Endothelial cell of umbilical vein (primary cell): Measurements from ENCODE around the gene KCNC4. TPM values are rescaled to one million over a fixed set of nuclear protein-coding genes. Genes with fewer than 3 reads are reported as not detected.

Experiments used
- BruUV-seq: library from RNA; stranded (reverse); fragments of 400-500 nt; replicated peaks from 2 replicates; lab custom pipeline; 2021; lab: Mats Ljungman, UMichigan
- CTCF ChIA-PET: fragments of 300-600, 350-600 bp; sonication (Branson Sonifier 250); formaldehyde crosslinking; loops from one replicate; lab custom pipeline; 2021; ENCODE audit warnings: antibody characterized with exemption, inconsistent platforms; lab: Charles Lee
- POLR2A ChIA-PET: fragments of 300-600, 350-600 bp; sonication (Branson Sonifier 250); formaldehyde crosslinking; loops from one replicate; lab custom pipeline; 2021; ENCODE audit warnings: antibody characterized with exemption, inconsistent platforms; lab: Charles Lee
- DNase-seq: peaks from one replicate; pipeline ENCODE4 v3.0.0-alpha.2; 2011; ENCODE audit warnings: low read depth, low spot score
- FAIRE-seq: peaks from 2 replicates; lab custom pipeline; 2011; peaks lifted over from hg19 to GRCh38; lab: Jason Lieb, UNC
- H2AFZ ChIP-seq: 2 replicates; pipeline ENCODE4 v1.6.0; 2012; ENCODE audit warnings: low read depth, low read length, control low read depth, inconsistent platforms
- H3K27ac ChIP-seq: 2 replicates; pipeline ENCODE4 v1.5.1; 2011; ENCODE audit warnings: low read depth, mild to moderate bottlenecking, control low read depth, low read length, moderate library complexity; ENCODE audit not compliant: insufficient read depth
- H3K27me3 ChIP-seq, 2 experiments: 2 replicates each; pipeline versions ENCODE4 v1.6.0 to v1.6.1; 2011; ENCODE audit warnings: low read length in 2 of 2, mixed read lengths in 1 of 2; ENCODE audit not compliant: control insufficient read depth in 2 of 2, insufficient read depth in 2 of 2
- H3K36me3 ChIP-seq, 2 experiments: 2 replicates in 1 of 2; 3 replicates in 1 of 2; pipeline ENCODE4 v1.5.1; 2011; ENCODE audit warnings: low read length in 2 of 2, mild to moderate bottlenecking in 1 of 2, moderate library complexity in 1 of 2; ENCODE audit not compliant: control insufficient read depth in 2 of 2, insufficient read depth in 2 of 2; ENCODE audit errors: extremely low read depth in 1 of 2
- H3K4me1 ChIP-seq: 3 replicates; pipeline ENCODE4 v1.5.1; 2011; ENCODE audit warnings: mild to moderate bottlenecking, low read length; ENCODE audit not compliant: control insufficient read depth, insufficient read depth; ENCODE audit errors: extremely low read depth
- H3K4me2 ChIP-seq: 2 replicates; pipeline ENCODE4 v1.6.1; 2011; ENCODE audit warnings: low read length, control low read depth, mixed read lengths; ENCODE audit not compliant: insufficient read depth
- H3K4me3 ChIP-seq, 3 experiments: fragments of 200-600 bp in 1 of 3; sonication (generic), shearing (Covaris generic) in 1 of 3; replicated peaks in 1 of 3; 2 replicates each; pipeline ENCODE4 v1.5.1; 2011 to 2016; ENCODE audit warnings: control low read depth in 3 of 3, low read length in 3 of 3, mild to moderate bottlenecking in 2 of 3, inconsistent platforms in 1 of 3, low read depth in 1 of 3, moderate library complexity in 1 of 3; ENCODE audit not compliant: insufficient read depth in 1 of 3
- H3K79me2 ChIP-seq: 2 replicates; pipeline ENCODE4 v1.6.0; 2012; ENCODE audit warnings: low read length, inconsistent platforms; ENCODE audit not compliant: control insufficient read depth, insufficient read depth
- H3K9ac ChIP-seq: replicated peaks from 2 replicates; pipeline ENCODE3; 2011; ENCODE audit warnings: low read length, control low read depth; ENCODE audit not compliant: insufficient read depth; ENCODE audit errors: extremely low read depth
- H3K9me1 ChIP-seq: replicated peaks from 3 replicates; pipeline ENCODE4 v1.6.0; 2011; ENCODE audit warnings: mild to moderate bottlenecking, low read length; ENCODE audit not compliant: control insufficient read depth, insufficient read depth; ENCODE audit errors: extremely low read depth
- H3K9me3 ChIP-seq: replicated peaks from 2 replicates; pipeline ENCODE4 v1.5.1; 2012; ENCODE audit warnings: low read length, inconsistent platforms; ENCODE audit not compliant: control insufficient read depth, insufficient read depth
- H4K20me1 ChIP-seq: replicated peaks from 2 replicates; pipeline ENCODE3; 2011; ENCODE audit warnings: mild to moderate bottlenecking, low read length; ENCODE audit not compliant: control insufficient read depth, insufficient read depth; ENCODE audit errors: extremely low read depth
- CTCF ChIP-seq, 2 donors: IDR thresholded peaks; 1 replicate in 1 of 2; 2 replicates in 1 of 2; pipeline ENCODE4 v1.5.1; 2011; ENCODE audit warnings: low read length in 2 of 2, mild to moderate bottlenecking in 2 of 2, moderate library complexity in 2 of 2, control low read depth in 1 of 2, inconsistent platforms in 1 of 2, low read depth in 1 of 2; ENCODE audit not compliant: insufficient read depth in 1 of 2; ENCODE audit errors: extremely low read depth in 1 of 2
- FOS ChIP-seq: IDR thresholded peaks from 2 replicates; pipeline ENCODE4 v1.6.1; 2011; ENCODE audit warnings: mild to moderate bottlenecking, low read length, moderate library complexity, borderline replicate concordance; ENCODE audit not compliant: insufficient read depth
- GATA2 ChIP-seq: IDR thresholded peaks from 2 replicates; pipeline ENCODE4 v1.7.0; 2011; ENCODE audit warnings: low read depth, mild to moderate bottlenecking, moderate library complexity, mixed read lengths, low read length; ENCODE audit not compliant: insufficient read length, insufficient read depth
- JUN ChIP-seq: IDR thresholded peaks from 2 replicates; pipeline ENCODE4 v1.6.1; 2011; ENCODE audit warnings: borderline replicate concordance, low read depth; ENCODE audit not compliant: insufficient read length, insufficient read depth
- MAX ChIP-seq: IDR thresholded peaks from 2 replicates; pipeline ENCODE4 v1.6.1; 2011; ENCODE audit not compliant: insufficient read depth, insufficient read length
- MYC ChIP-seq: IDR thresholded peaks from one replicate; pipeline ENCODE4 v1.6.1; 2011; ENCODE audit warnings: mild to moderate bottlenecking, low read depth, low read length
- POLR2A ChIP-seq: IDR thresholded peaks from 2 replicates; pipeline ENCODE4 v1.6.1; 2012; ENCODE audit warnings: low read depth, mild to moderate bottlenecking, control low read depth, low read length
- POLR2AphosphoS5 ChIP-seq: IDR thresholded peaks from 2 replicates; pipeline ENCODE4 v1.6.1; 2012; ENCODE audit warnings: low read depth, mild to moderate bottlenecking, control low read depth, low read length, moderate library complexity; ENCODE audit not compliant: insufficient read depth
- dilution Hi-C: fragments of 300-500 bp; cut with MboI; formaldehyde crosslinking; loops from one replicate; pipeline ENCODE4 v1.15.0; 2019; ENCODE audit warnings: low sequenced_read_pairs; ENCODE audit not compliant: extremely low pct_ligation_motif_present
- intact Hi-C: fragments of 100-400 bp; cut with micrococcal nuclease; formaldehyde crosslinking; loops from one replicate; pipeline ENCODE4 v1.10.0; 2022
- polyA plus RNA-seq, 4 experiments: library from polyadenylated mRNA; depleted of rRNA in 3 of 4; stranded (reverse) in 3 of 4; unstranded in 1 of 4; fragments of >200 nt; gene quantifications; 2 replicates each; pipeline versions ENCODE4 v1.2.1 to v1.2.3, GENCODE V29; 2011 to 2012; ENCODE audit warnings: missing spikeins in 1 of 4
- total RNA-seq: library from RNA; stranded (reverse); gene quantifications from 2 replicates; pipeline ENCODE4 v1.2.3, GENCODE V29; 2021

KCNC4 gene
- total and polyA plus RNA-seq, 2 donors (not counting 3 experiments of a cell fraction or from before 2014, with no cell fraction given): 6.7 to 22.5 TPM

GRCh38 chr1:110234691-110235090 lies 24.6 kb downstream of the KCNC4 start:
- intact Hi-C loops: loop anchor here (1.0 kb wide), 1 partner anchor 21 kb away; no protein-coding TSS in a partner anchor
- peak overlapping the region; percentile 77 for H3K27ac ChIP-seq

More at GRCh38 chr1:110234691-110235090, 24.6 kb downstream of the KCNC4 start:
- no peaks in the 10 kb centered on the region for H3K27me3 ChIP-seq
- no peaks in the 10 kb centered on the region for H3K79me2 ChIP-seq
- POLR2A ChIA-PET: no interaction called here
- H3K36me3 ChIP-seq: peaks cover 0 to 6% of the 10 kb centered on the region in 2 experiments
- H3K4me1 ChIP-seq: peaks cover 28% of the 10 kb centered on the region
- H3K4me2 ChIP-seq: peak overlapping the region; percentile 48
- TF ChIP-seq MYC: no peak
- TF ChIP-seq MAX: no peak
- no peak for TF ChIP-seq FOS
- no peak for TF ChIP-seq POLR2AphosphoS5
- no peak for TF ChIP-seq GATA2
- no peak for TF ChIP-seq POLR2A
- TF ChIP-seq JUN: peak; percentile 34
- no peak for TF ChIP-seq CTCF (IDR thresholded peaks at IDR 0.05; ENCODE audit: extremely low read depth in 1 of 2, insufficient read depth in 1 of 2, low read depth in 1 of 2, low read length in 2 of 2)
- no peak overlapping the region for H3K9ac ChIP-seq
- H3K9me3 ChIP-seq: no peaks in the 10 kb centered on the region
- DNase-seq (no peak), FAIRE-seq (peak; percentile 57)
- CTCF ChIA-PET: interaction anchor here (1.0 to 3.2 kb wide), 5 partner anchors 18 to 261 kb away, joined by 3 to 22 read pairs (median 4); partner anchors contain the start of gene KCNC4
- dilution Hi-C loops: no loop called here
- no TSS peak for BruUV-seq
- no peaks in the 10 kb centered on the region for H3K9me1 ChIP-seq
- H4K20me1 ChIP-seq: no peaks in the 10 kb centered on the region
- H3K4me3 ChIP-seq: no peak overlapping the region
- H2AFZ ChIP-seq: peak overlapping the region; percentile 88
